IMR-90 (cell line): Measurements from ENCODE around the gene PRR33. TPM values are rescaled to one million over a fixed set of nuclear protein-coding genes. Genes with fewer than 3 reads are reported as not detected.
A peak's percentile ranks its signal among the peaks of the same experiment; 100 is the strongest.

Experiments
- ATAC-seq: fragments of 200-7000 bp; cut with Tn5 transposase; 2 replicates; pipeline ENCODE4 v1.9.1; 2020; ENCODE audit warnings: low read depth, mild to moderate bottlenecking, moderate library complexity
- BruUV-seq: library from RNA; stranded (reverse); fragments of 400-500 nt; replicated peaks from 2 replicates; lab custom pipeline; 2021; lab: Mats Ljungman, UMichigan
- CTCF ChIA-PET: fragments of 300-600 bp; formaldehyde crosslinking; extraction: SDS; loops from one replicate; lab custom pipeline; 2021; ENCODE audit warnings: antibody characterized with exemption; lab: Yijun Ruan, JAX
- POLR2A ChIA-PET: fragments of 300-600 bp; sonication (Branson Sonifier 250); formaldehyde crosslinking; loops from one replicate; lab custom pipeline; 2022; ENCODE audit warnings: antibody characterized with exemption; ENCODE audit not compliant: unreplicated experiment; lab: Charles Lee
- DNase-seq: peaks from one replicate; pipeline ENCODE4 v3.0.0; 2013
- H2AFZ ChIP-seq: replicated peaks from 2 replicates; pipeline ENCODE3; 2013; ENCODE audit warnings: low read length, mild to moderate bottlenecking; ENCODE audit not compliant: poor library complexity
- H2AK5ac ChIP-seq: 2 replicates; pipeline ENCODE4 v1.6.1; 2013; ENCODE audit warnings: low read depth, low read length, inconsistent platforms
- H2AK9ac ChIP-seq: replicated peaks from 2 replicates; pipeline ENCODE3; 2013; ENCODE audit warnings: mild to moderate bottlenecking, low read depth, low read length, moderate library complexity; ENCODE audit not compliant: poor library complexity
- H2BK120ac ChIP-seq: 2 replicates; pipeline ENCODE4 v1.6.1; 2013; ENCODE audit warnings: low read depth, low read length, inconsistent platforms
- H2BK15ac ChIP-seq: 3 replicates; pipeline ENCODE4 v1.6.1; 2013; ENCODE audit warnings: low read depth, low read length, inconsistent platforms
- H2BK20ac ChIP-seq: 2 replicates; pipeline ENCODE4 v1.6.1; 2013; ENCODE audit warnings: low read depth, mild to moderate bottlenecking, inconsistent platforms, low read length, moderate library complexity
- H2BK5ac ChIP-seq: 2 replicates; pipeline ENCODE4 v1.6.1; 2013; ENCODE audit warnings: mild to moderate bottlenecking, low read depth, low read length, inconsistent platforms; ENCODE audit not compliant: poor library complexity, severe bottlenecking
- H3K14ac ChIP-seq: replicated peaks from 2 replicates; pipeline ENCODE4 v1.6.1; 2013; ENCODE audit warnings: low read depth, low read length, inconsistent platforms
- H3K18ac ChIP-seq: 2 replicates; pipeline ENCODE4 v1.6.1; 2013; ENCODE audit warnings: low read depth, low read length, control low read depth
- H3K23ac ChIP-seq: 2 replicates; pipeline ENCODE4 v1.6.1; 2013; ENCODE audit warnings: low read depth, low read length, inconsistent platforms
- H3K27ac ChIP-seq: 2 replicates; pipeline ENCODE4 v1.5.1; 2013; ENCODE audit warnings: mild to moderate bottlenecking, control low read depth, low read length; ENCODE audit not compliant: insufficient read depth
- H3K27me3 ChIP-seq: 2 replicates; pipeline ENCODE4 v1.6.1; 2013; ENCODE audit warnings: low read length; ENCODE audit not compliant: control insufficient read depth, insufficient read depth
- H3K36me3 ChIP-seq: 2 replicates; pipeline ENCODE4 v1.6.1; 2013; ENCODE audit warnings: low read length, mixed read lengths; ENCODE audit not compliant: control insufficient read depth, insufficient read depth
- H3K4ac ChIP-seq: 2 replicates; pipeline ENCODE4 v1.6.1; 2013; ENCODE audit warnings: low read depth, low read length, inconsistent platforms
- H3K4me1 ChIP-seq: 2 replicates; pipeline ENCODE4 v1.6.1; 2013; ENCODE audit warnings: low read length, mixed read lengths; ENCODE audit not compliant: control insufficient read depth, insufficient read depth
- H3K4me2 ChIP-seq: 2 replicates; pipeline ENCODE4 v1.6.1; 2013; ENCODE audit warnings: low read depth, mild to moderate bottlenecking, control low read depth, low read length, moderate library complexity
- H3K4me3 ChIP-seq: 2 replicates; pipeline ENCODE4 v1.5.1; 2013; ENCODE audit warnings: low read depth, mild to moderate bottlenecking, control low read depth, low read length, moderate library complexity; ENCODE audit not compliant: insufficient read depth
- H3K56ac ChIP-seq: 2 replicates; pipeline ENCODE4 v1.6.1; 2013; ENCODE audit warnings: low read length, inconsistent platforms; ENCODE audit not compliant: insufficient read depth; ENCODE audit errors: extremely low read depth
- H3K79me1 ChIP-seq, 2 experiments: 2 replicates each; pipeline ENCODE4 v1.6.1; 2013; ENCODE audit warnings: low read length in 2 of 2, inconsistent platforms in 1 of 2, low read depth in 1 of 2
- H3K9ac ChIP-seq: 2 replicates; pipeline ENCODE4 v1.6.1; 2013; ENCODE audit warnings: low read depth, low read length, control low read depth
- H3K9me1 ChIP-seq: 2 replicates; pipeline ENCODE4 v1.6.1; 2013; ENCODE audit warnings: low read length, inconsistent platforms; ENCODE audit not compliant: insufficient read depth
- H3K9me3 ChIP-seq: 2 replicates; pipeline ENCODE4 v1.6.1; 2013; ENCODE audit warnings: low read length; ENCODE audit not compliant: control insufficient read depth, insufficient read depth
- H4K20me1 ChIP-seq: 2 replicates; pipeline ENCODE4 v1.6.1; 2013; ENCODE audit warnings: low read length, inconsistent platforms; ENCODE audit not compliant: insufficient read depth
- H4K5ac ChIP-seq: 2 replicates; pipeline ENCODE4 v1.6.1; 2013; ENCODE audit warnings: mild to moderate bottlenecking, low read depth, low read length, control low read depth
- H4K8ac ChIP-seq, 2 experiments: 2 replicates each; pipeline ENCODE4 v1.6.1; 2013; ENCODE audit warnings: low read depth in 2 of 2, low read length in 2 of 2, control low read depth in 1 of 2, inconsistent platforms in 1 of 2
- H4K91ac ChIP-seq: 2 replicates; pipeline ENCODE4 v1.6.1; 2013; ENCODE audit warnings: low read depth, low read length, inconsistent platforms; ENCODE audit not compliant: insufficient read depth
- BHLHE40 ChIP-seq: fragments of 150-350 bp; IDR thresholded peaks from 2 replicates; pipeline ENCODE4 v1.6.1; 2016; ENCODE audit warnings: mild to moderate bottlenecking, low read depth, low read length
- CEBPB ChIP-seq: IDR thresholded peaks from 2 replicates; pipeline ENCODE4 v1.6.1; 2012; ENCODE audit warnings: low read depth, low read length, improper control_type of control experiment
- CHD1 ChIP-seq: IDR thresholded peaks from 2 replicates; pipeline ENCODE4 v1.6.1; 2012; ENCODE audit warnings: low read depth, low read length, improper control_type of control experiment
- FOS ChIP-seq: fragments of 150-350 bp; IDR thresholded peaks from 2 replicates; pipeline ENCODE4 v1.6.1; 2016; ENCODE audit warnings: low read depth, low read length
- MAFK ChIP-seq: IDR thresholded peaks from 2 replicates; pipeline ENCODE4 v1.6.1; 2012; ENCODE audit warnings: low read depth, low read length, improper control_type of control experiment
- MAZ ChIP-seq: IDR thresholded peaks from 2 replicates; pipeline ENCODE4 v1.6.1; 2012; ENCODE audit warnings: low read depth, mild to moderate bottlenecking, low read length, improper control_type of control experiment, moderate library complexity, borderline replicate concordance
- MXI1 ChIP-seq: IDR thresholded peaks from 2 replicates; pipeline ENCODE4 v1.6.1; 2012; ENCODE audit warnings: low read depth, mild to moderate bottlenecking, low read length, moderate library complexity, borderline replicate concordance
- POLR2A ChIP-seq: IDR thresholded peaks from 2 replicates; pipeline ENCODE4 v1.6.1; 2012; ENCODE audit warnings: mild to moderate bottlenecking, low read depth, low read length
- RAD21 ChIP-seq: IDR thresholded peaks from 2 replicates; pipeline ENCODE4 v1.6.1; 2012; ENCODE audit warnings: low read length, improper control_type of control experiment
- RCOR1 ChIP-seq: IDR thresholded peaks from 2 replicates; pipeline ENCODE4 v1.6.1; 2012; ENCODE audit warnings: mild to moderate bottlenecking, low read length, improper control_type of control experiment; ENCODE audit not compliant: insufficient replicate concordance
- RFX5 ChIP-seq: IDR thresholded peaks from 2 replicates; pipeline ENCODE4 v1.8.0; 2012; ENCODE audit warnings: low read depth, mild to moderate bottlenecking, low read length, moderate library complexity
- SMC3 ChIP-seq: fragments of 150-350 bp; IDR thresholded peaks from 2 replicates; pipeline ENCODE4 v1.6.1; 2016; ENCODE audit warnings: low read depth, mild to moderate bottlenecking, antibody characterized with exemption, low read length, moderate library complexity
- WGBS, 2 experiments: methylation state at CpG; one replicate each; pipeline versions ENCODE4 v1.1.5 to v1.1.7; 2013; ENCODE audit warnings: missing lambda C conversion rate in 2 of 2; ENCODE audit not compliant: insufficient read length in 1 of 2; ENCODE audit errors: extremely low coverage in 2 of 2; 5-methylcytosine and 5-hydroxymethylcytosine counted together
- dilution Hi-C: fragments of 300-500 bp; cut with HindIII; formaldehyde crosslinking; loops from one replicate; pipeline ENCODE4 v1.14.3; 2018; ENCODE audit warnings: low sequenced_read_pairs; ENCODE audit not compliant: unreplicated experiment
- in situ Hi-C: fragments of 300-500 bp; cut with MboI; formaldehyde crosslinking; loops from 3 replicates; pipeline ENCODE4 v1.14.3; 2019; ENCODE audit warnings: low sequenced_read_pairs, inconsistent platforms, mixed read lengths
- intact Hi-C: fragments of 100-400 bp; cut with micrococcal nuclease; formaldehyde crosslinking; loops from 2 replicates; pipeline ENCODE4 v1.10.0; 2022
- polyA plus RNA-seq, 3 experiments: library from polyadenylated mRNA; depleted of rRNA; stranded (reverse); fragments of >200 nt; gene quantifications; 2 replicates each; pipeline ENCODE4 v1.2.3, GENCODE V29; 2012; ENCODE audit warnings: low replicate concordance in 1 of 3
- total RNA-seq: library from RNA; depleted of rRNA; stranded (reverse); fragments of >200 nt; gene quantifications from 2 replicates; pipeline ENCODE4 v1.2.3, GENCODE V29; 2012
- TF ChIP-seq, protein P1 (sequence below): fragments of 150-350 bp; IDR thresholded peaks from 2 replicates; pipeline ENCODE4 v1.6.1; 2017; ENCODE audit warnings: mild to moderate bottlenecking, antibody characterized with exemption, low read length, low read depth
- TF ChIP-seq, protein P2 (sequence below): conservative IDR thresholded peaks from 2 replicates; pipeline ENCODE4 v1.5.1; 2012; ENCODE audit warnings: mild to moderate bottlenecking, low read depth, low read length, improper control_type of control experiment

The PRR33 gene
- total and polyA plus RNA-seq, 2 of the 4 experiments (the other 2 are of a cell fraction), result not detected

DNA sequence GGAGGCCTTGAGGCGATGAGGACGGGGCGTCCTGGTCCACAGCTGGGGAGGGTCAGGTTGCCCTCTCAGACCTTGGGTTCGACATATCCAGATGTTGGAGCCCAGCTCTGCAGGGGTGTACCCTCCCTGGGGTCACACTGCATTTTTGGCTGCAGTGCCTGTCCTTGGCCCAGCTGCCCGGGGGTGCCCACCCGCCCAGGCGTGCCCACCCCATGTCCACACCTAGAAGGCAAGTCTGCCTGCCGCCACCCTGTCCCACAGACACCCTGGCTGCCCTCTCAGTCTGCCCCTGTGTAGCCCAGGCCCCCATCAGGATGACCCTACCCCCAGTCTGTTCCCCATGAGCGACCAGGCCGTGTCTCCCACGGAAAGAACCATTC, 35.8 kb downstream of the PRR33 start:
- in situ Hi-C loops, result no loop called here
- DNase-seq (no peak), ATAC-seq (no peak)
- Histone ChIP-seq H2BK20ac (no peak overlapping the region), H2AK9ac (peak overlapping the region; percentile 61), H2BK15ac (no peak overlapping the region), H4K8ac (no peak overlapping the region), H3K27me3 (peaks cover 33% of the 10 kb centered on the region), H2BK5ac (no peak overlapping the region), H3K14ac (no peak overlapping the region), H3K9me1 (no peaks in the 10 kb centered on the region), H3K4ac (no peak overlapping the region), H3K4me1 (no peaks in the 10 kb centered on the region), H3K18ac (no peak overlapping the region), H3K9me3 (no peaks in the 10 kb centered on the region), H4K20me1 (no peaks in the 10 kb centered on the region), H3K79me1 (no peaks in the 10 kb centered on the region), H3K23ac (no peak overlapping the region), H2AFZ (no peak overlapping the region), H3K27ac (no peak overlapping the region), H4K91ac (no peak overlapping the region), H2AK5ac (no peak overlapping the region), H3K4me3 (no peak overlapping the region), H3K56ac (no peak overlapping the region), H4K5ac (no peak overlapping the region), H3K36me3 (no peaks in the 10 kb centered on the region), H3K9ac (no peak overlapping the region), H2BK120ac (no peak overlapping the region), H3K4me2 (no peak overlapping the region)
- POLR2A ChIA-PET, result no interaction called here
- no CpG with 5 or more reads among the region's 11 CpGs for WGBS, 2 experiments
- no peak for TF ChIP-seq POLR2A
- TF ChIP-seq, protein P1, sequence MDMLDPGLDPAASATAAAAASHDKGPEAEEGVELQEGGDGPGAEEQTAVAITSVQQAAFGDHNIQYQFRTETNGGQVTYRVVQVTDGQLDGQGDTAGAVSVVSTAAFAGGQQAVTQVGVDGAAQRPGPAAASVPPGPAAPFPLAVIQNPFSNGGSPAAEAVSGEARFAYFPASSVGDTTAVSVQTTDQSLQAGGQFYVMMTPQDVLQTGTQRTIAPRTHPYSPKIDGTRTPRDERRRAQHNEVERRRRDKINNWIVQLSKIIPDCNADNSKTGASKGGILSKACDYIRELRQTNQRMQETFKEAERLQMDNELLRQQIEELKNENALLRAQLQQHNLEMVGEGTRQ, result no peak
- no peak for TF ChIP-seq FOS
- TF ChIP-seq MAZ, result no peak
- no peak for TF ChIP-seq RFX5
- TF ChIP-seq RCOR1, result no peak
- no peak for TF ChIP-seq MXI1
- TF ChIP-seq SMC3, result no peak
- no peak for TF ChIP-seq BHLHE40
- no peak for TF ChIP-seq MAFK
- no peak for TF ChIP-seq CHD1
- no peak for TF ChIP-seq RAD21
- no peak for TF ChIP-seq CEBPB
- TF ChIP-seq, protein P2, sequence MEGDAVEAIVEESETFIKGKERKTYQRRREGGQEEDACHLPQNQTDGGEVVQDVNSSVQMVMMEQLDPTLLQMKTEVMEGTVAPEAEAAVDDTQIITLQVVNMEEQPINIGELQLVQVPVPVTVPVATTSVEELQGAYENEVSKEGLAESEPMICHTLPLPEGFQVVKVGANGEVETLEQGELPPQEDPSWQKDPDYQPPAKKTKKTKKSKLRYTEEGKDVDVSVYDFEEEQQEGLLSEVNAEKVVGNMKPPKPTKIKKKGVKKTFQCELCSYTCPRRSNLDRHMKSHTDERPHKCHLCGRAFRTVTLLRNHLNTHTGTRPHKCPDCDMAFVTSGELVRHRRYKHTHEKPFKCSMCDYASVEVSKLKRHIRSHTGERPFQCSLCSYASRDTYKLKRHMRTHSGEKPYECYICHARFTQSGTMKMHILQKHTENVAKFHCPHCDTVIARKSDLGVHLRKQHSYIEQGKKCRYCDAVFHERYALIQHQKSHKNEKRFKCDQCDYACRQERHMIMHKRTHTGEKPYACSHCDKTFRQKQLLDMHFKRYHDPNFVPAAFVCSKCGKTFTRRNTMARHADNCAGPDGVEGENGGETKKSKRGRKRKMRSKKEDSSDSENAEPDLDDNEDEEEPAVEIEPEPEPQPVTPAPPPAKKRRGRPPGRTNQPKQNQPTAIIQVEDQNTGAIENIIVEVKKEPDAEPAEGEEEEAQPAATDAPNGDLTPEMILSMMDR, result no peak
- intact Hi-C loops, result no loop called here
- no TSS peak for BruUV-seq
- CTCF ChIA-PET, result no interaction called here
- dilution Hi-C loops, result no loop called here
